Gastrocnemius medialis (tissue), 4 donors: ENCODE data around the gene NDRG2. TPM values are rescaled to one million over a fixed set of nuclear protein-coding genes. Genes with fewer than 3 reads are reported as not detected.

Experiments
- ATAC-seq, 2 donors: fragments of 150-250 bp; one replicate each; pipeline ENCODE4 v1.9.1; 2016
- DNase-seq, 2 donors: peaks; one replicate each; pipeline ENCODE4 v3.0.0-alpha.2; 2019
- H3K27ac ChIP-seq, 4 donors: fragments of 200-600 bp; sonication (generic); 1 replicate in 1 of 4; 2 replicates in 3 of 4; pipeline ENCODE4 v1.5.1; 2016 to 2018; ENCODE audit warnings: mild to moderate bottlenecking in 2 of 4, moderate library complexity in 1 of 4
- H3K27me3 ChIP-seq, 3 donors: fragments of 200-600 bp; sonication (generic) in 2 of 3; 1 replicate in 1 of 3; 2 replicates in 2 of 3; pipeline versions ENCODE4 v1.5.1 to v1.6.0; 2016 to 2019; ENCODE audit warnings: mild to moderate bottlenecking in 1 of 3, moderate library complexity in 1 of 3
- H3K36me3 ChIP-seq, 2 donors: fragments of 200-600 bp; sonication (generic) in 1 of 2; one replicate each; pipeline ENCODE4 v1.5.1; 2017 to 2018
- H3K4me1 ChIP-seq, 2 donors: fragments of 200-600 bp; sonication (generic) in 1 of 2; one replicate each; pipeline ENCODE4 v1.5.1; 2016 to 2017; ENCODE audit warnings: mild to moderate bottlenecking in 2 of 2
- H3K4me3 ChIP-seq, 4 donors: fragments of 200-600 bp; sonication (generic) in 3 of 4; 1 replicate in 1 of 4; 2 replicates in 3 of 4; pipeline ENCODE4 v1.5.1; 2016 to 2019; ENCODE audit warnings: mild to moderate bottlenecking in 2 of 4
- H3K9me3 ChIP-seq, 3 donors: fragments of 200-600 bp; sonication (generic) in 2 of 3; 1 replicate in 1 of 3; 2 replicates in 2 of 3; pipeline ENCODE4 v1.5.1; 2016 to 2019
- CTCF ChIP-seq, 5 experiments: fragments of 450-650 bp in 3 of 5; fragments of 200-600 bp in 2 of 5; sonication (generic) in 2 of 5; IDR thresholded peaks in 4 of 5; conservative IDR thresholded peaks in 1 of 5; 1 replicate in 4 of 5; 2 replicates in 1 of 5; pipeline ENCODE4 v1.5.1; 2016 to 2019; ENCODE audit warnings: antibody characterized with exemption in 5 of 5, mild to moderate bottlenecking in 3 of 5, moderate library complexity in 3 of 5
- POLR2A ChIP-seq, 2 donors: fragments of 450-650 bp; IDR thresholded peaks; one replicate each; pipeline ENCODE4 v1.6.1; 2017; ENCODE audit warnings: antibody characterized with exemption in 2 of 2, mild to moderate bottlenecking in 2 of 2, moderate library complexity in 2 of 2
- in situ Hi-C, 4 donors: fragments of 200-750 bp; cut with MboI; loops; one replicate each; pipeline versions ENCODE4 v1.15.0 to v1.8.0; 2017; ENCODE audit warnings: low sequenced_read_pairs in 4 of 4
- intact Hi-C: fragments of 100-400 bp; cut with DNase I; formaldehyde crosslinking; loops from one replicate; pipeline ENCODE4 v1.15.1; 2023; ENCODE audit warnings: low total_unique reads
- microRNA-seq, 2 donors: library from miRNA; unstranded; fragments of <30 nt; microRNA quantifications; one replicate each; pipeline ENCODE4, GENCODE V29; 2016; ENCODE audit warnings: borderline replicate concordance in 2 of 2
- total RNA-seq, 4 donors: library from RNA; depleted of rRNA; stranded (reverse); fragments of >200 nt; gene quantifications; one replicate each; pipeline versions ENCODE4 v1.1.0 to v1.2.3, GENCODE V29; 2016

Gene NDRG2
- total RNA-seq, 4 donors from 2014 or later = 759 to 2,790 (median 1,841) TPM

GRCh38 chr14:20969336-20969735 lies 55.5 kb downstream of the NDRG2 start:
- in situ Hi-C loops = loop anchor here (5.0 to 25.0 kb wide), 3 partner anchors 107 to 115 kb away; no protein-coding TSS in a partner anchor
- H3K4me1 ChIP-seq = peaks cover 5 to 7% of the 10 kb centered on the region in 2 donors
- peaks cover 0 to 2% (median 0%) of the 10 kb centered on the region in 3 donors for H3K27me3 ChIP-seq
- TF ChIP-seq CTCF (IDR thresholded peaks at IDR 0.05 in 4 of 5, conservative IDR thresholded peaks at IDR 0.05 in 1 of 5) = no peak
- no peak for TF ChIP-seq POLR2A (IDR thresholded peaks at IDR 0.05)
- H3K4me3 ChIP-seq = no peak overlapping the region
- intact Hi-C loops = no loop called here
- H3K27ac ChIP-seq = no peak overlapping the region
- DNase-seq = no peak
- no peaks in the 10 kb centered on the region for H3K36me3 ChIP-seq
- no peaks in the 10 kb centered on the region for H3K9me3 ChIP-seq
- ATAC-seq = no peak

Small RNAs within 50 kb of the gene (microRNA-seq; reads per million reads assigned to microRNA genes)
- gene MIR6717 = 0.85 to 1.2 reads per million in 2 donors

Other genes with a start within 250 kb of the NDRG2 start
- 1 to 10 TPM in 3 of 4 donors, under 1 TPM in 1; 0.61 to 5.9 (median 4.8) TPM for gene RNASE6, start 243.8 kb downstream of the NDRG2 start, total RNA-seq
- gene RNASE1, start 222.2 kb downstream of the NDRG2 start, total RNA-seq = 100 to 1,000 TPM; 157 to 198 (median 190) TPM
- not detected for gene RNASE3, start 133.7 kb downstream of the NDRG2 start, total RNA-seq
- 1 to 10 TPM in 1 of 4 donors, under 1 TPM in 2, not detected in 1; 0.82 to 1.6 (median 0.91) TPM for gene RNASE2, start 69.6 kb downstream of the NDRG2 start, total RNA-seq
- 10 to 100 TPM; 33.9 to 69.5 (median 50.8) TPM for gene METTL17, start 35.1 kb downstream of the NDRG2 start, total RNA-seq
- not detected for gene SLC39A2, start 25.8 kb downstream of the NDRG2 start, total RNA-seq
- 1 to 10 TPM in 2 of 4 donors, under 1 TPM in 2; 0.22 to 2.3 (median 1.1) TPM for gene TPPP2, start 5.2 kb upstream of the NDRG2 start, total RNA-seq
- gene RNASE13, start 9.7 kb upstream of the NDRG2 start, total RNA-seq = not detected
- gene RNASE7, start 17.3 kb upstream of the NDRG2 start, total RNA-seq = under 1 TPM in 1 of 4 donors, not detected in 3; 0.55 TPM
- gene RNASE8, start 32.8 kb upstream of the NDRG2 start, total RNA-seq = not detected
- 10 to 100 TPM; 10.4 to 15.7 (median 12.9) TPM for gene ARHGEF40, start 45.2 kb upstream of the NDRG2 start, total RNA-seq
- 10 to 100 TPM; 25.9 to 48.9 (median 43.9) TPM for gene ZNF219, start 73.6 kb upstream of the NDRG2 start, total RNA-seq
- under 1 TPM in 2 of 4 donors, not detected in 2; 0.19 to 0.35 TPM for gene TMEM253, start 76.0 kb upstream of the NDRG2 start, total RNA-seq
- not detected for gene OR5AU1, start 131.0 kb upstream of the NDRG2 start, total RNA-seq
- gene HNRNPC, start 244.4 kb upstream of the NDRG2 start, total RNA-seq = 100 to 1,000 TPM; 281 to 357 (median 318) TPM